PFSK-1 (cell line): ENCODE measurements around the gene FRMD4A.

Experiments used
- FOXP2 ChIP-seq: optimal IDR thresholded peaks from 2 replicates; pipeline ENCODE3; 2011; ENCODE audit warnings: borderline replicate concordance, control low read depth, inconsistent platforms; ENCODE audit not compliant: insufficient read depth; ENCODE audit errors: extremely low read length, extremely low read depth
- POLR2AphosphoS5 ChIP-seq: IDR thresholded peaks from 2 replicates; pipeline ENCODE4 v1.6.1; 2012; ENCODE audit warnings: low read depth, mild to moderate bottlenecking, control low read depth, low read length, moderate library complexity
- SIN3A ChIP-seq: IDR thresholded peaks from 2 replicates; pipeline ENCODE4 v1.6.1; 2012; ENCODE audit warnings: mild to moderate bottlenecking, low read length, moderate library complexity, borderline replicate concordance; ENCODE audit not compliant: insufficient read depth
- TAF1 ChIP-seq: IDR thresholded peaks from 2 replicates; pipeline ENCODE4 v1.6.1; 2012; ENCODE audit warnings: low read length, control low read depth, borderline replicate concordance; ENCODE audit not compliant: insufficient read depth
- TF ChIP-seq, protein P1 (sequence below), 2 experiments: IDR thresholded peaks; 2 replicates each; pipeline versions ENCODE4 v1.6.1 to v1.8.0; 2011 to 2012; ENCODE audit warnings: low read depth in 2 of 2, low read length in 2 of 2, control low read depth in 1 of 2, inconsistent platforms in 1 of 2, mild to moderate bottlenecking in 1 of 2, moderate library complexity in 1 of 2; ENCODE audit not compliant: insufficient read depth in 1 of 2

Gene FRMD4A

DNA sequence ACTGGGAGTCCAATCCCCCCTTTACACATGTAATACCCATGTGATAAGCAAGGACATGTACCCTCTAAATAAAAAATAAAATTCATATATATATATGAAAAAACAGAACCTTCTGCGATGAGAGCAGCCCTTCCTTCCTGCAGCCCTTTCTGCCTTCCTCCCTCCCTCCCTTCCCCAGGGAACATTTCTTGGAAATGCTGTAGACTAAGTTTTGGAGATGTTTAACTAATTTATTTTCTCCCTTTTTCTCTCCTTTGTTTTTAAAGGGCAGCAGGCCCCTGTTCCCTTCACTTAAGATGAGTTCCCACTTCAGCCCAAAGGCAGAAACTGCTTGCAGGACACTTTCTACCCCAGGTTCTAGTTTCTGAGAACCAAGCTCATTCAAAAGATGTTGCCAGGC lies 179.2 kb downstream of the FRMD4A start:
- TF ChIP-seq, protein P1, sequence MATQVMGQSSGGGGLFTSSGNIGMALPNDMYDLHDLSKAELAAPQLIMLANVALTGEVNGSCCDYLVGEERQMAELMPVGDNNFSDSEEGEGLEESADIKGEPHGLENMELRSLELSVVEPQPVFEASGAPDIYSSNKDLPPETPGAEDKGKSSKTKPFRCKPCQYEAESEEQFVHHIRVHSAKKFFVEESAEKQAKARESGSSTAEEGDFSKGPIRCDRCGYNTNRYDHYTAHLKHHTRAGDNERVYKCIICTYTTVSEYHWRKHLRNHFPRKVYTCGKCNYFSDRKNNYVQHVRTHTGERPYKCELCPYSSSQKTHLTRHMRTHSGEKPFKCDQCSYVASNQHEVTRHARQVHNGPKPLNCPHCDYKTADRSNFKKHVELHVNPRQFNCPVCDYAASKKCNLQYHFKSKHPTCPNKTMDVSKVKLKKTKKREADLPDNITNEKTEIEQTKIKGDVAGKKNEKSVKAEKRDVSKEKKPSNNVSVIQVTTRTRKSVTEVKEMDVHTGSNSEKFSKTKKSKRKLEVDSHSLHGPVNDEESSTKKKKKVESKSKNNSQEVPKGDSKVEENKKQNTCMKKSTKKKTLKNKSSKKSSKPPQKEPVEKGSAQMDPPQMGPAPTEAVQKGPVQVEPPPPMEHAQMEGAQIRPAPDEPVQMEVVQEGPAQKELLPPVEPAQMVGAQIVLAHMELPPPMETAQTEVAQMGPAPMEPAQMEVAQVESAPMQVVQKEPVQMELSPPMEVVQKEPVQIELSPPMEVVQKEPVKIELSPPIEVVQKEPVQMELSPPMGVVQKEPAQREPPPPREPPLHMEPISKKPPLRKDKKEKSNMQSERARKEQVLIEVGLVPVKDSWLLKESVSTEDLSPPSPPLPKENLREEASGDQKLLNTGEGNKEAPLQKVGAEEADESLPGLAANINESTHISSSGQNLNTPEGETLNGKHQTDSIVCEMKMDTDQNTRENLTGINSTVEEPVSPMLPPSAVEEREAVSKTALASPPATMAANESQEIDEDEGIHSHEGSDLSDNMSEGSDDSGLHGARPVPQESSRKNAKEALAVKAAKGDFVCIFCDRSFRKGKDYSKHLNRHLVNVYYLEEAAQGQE (IDR thresholded peaks at IDR 0.05; ENCODE audit: insufficient read depth in 1 of 2, low read depth in 2 of 2, low read length in 2 of 2) = no peak
- peak; percentile 52; the same call in 1 of the 2 replicates for TF ChIP-seq POLR2AphosphoS5

DNA sequence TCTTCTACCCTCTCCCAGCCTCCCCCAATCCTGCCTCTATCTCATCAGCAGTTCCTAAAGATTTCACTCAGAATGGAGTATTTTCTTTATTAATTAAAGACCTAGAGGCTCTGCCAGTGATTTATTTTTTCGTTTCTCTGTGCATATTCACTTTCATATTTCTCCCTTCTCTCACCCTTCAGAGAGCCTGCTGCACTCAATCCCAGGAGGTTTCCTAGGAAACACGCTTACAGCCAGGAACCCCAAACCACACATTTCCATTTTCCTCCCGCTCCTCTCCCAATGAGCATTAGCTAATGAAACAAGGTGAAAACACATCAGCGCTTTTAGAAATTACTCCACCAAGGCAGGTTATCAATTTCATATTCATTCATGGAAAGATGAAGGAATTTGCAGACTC lies 180.2 kb downstream of the FRMD4A start:
- no peak for TF ChIP-seq POLR2AphosphoS5
- TF ChIP-seq TAF1 = no peak
- TF ChIP-seq, protein P1 (IDR thresholded peaks at IDR 0.05; ENCODE audit: insufficient read depth in 1 of 2, low read depth in 2 of 2, low read length in 2 of 2) = no peak
- TF ChIP-seq FOXP2 = no peak
- no peak for TF ChIP-seq SIN3A

DNA sequence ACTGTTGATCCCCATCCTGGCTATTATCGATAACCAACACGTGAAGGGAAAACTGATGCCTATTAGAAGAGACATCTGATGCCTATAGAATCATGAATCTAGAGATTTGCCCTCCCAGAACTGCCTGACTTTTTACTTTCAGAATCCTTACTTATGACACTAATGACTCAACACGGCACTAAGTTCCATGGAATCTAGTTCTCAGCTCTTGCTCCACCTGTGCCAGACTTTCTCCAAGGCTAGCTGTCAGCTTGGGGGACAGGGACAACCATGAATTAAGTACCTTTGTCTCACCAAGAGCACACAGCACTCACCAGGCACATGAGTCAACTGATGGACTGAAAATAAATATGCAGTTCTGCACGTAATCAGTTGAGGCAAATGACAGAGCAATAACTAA lies 184.2 kb downstream of the FRMD4A start:
- TF ChIP-seq FOXP2 (no peak), POLR2AphosphoS5 (no peak), SIN3A (no peak), TAF1 (no peak)
- TF ChIP-seq, protein P1 (IDR thresholded peaks at IDR 0.05; ENCODE audit: insufficient read depth in 1 of 2, low read depth in 2 of 2, low read length in 2 of 2) = no peak

DNA sequence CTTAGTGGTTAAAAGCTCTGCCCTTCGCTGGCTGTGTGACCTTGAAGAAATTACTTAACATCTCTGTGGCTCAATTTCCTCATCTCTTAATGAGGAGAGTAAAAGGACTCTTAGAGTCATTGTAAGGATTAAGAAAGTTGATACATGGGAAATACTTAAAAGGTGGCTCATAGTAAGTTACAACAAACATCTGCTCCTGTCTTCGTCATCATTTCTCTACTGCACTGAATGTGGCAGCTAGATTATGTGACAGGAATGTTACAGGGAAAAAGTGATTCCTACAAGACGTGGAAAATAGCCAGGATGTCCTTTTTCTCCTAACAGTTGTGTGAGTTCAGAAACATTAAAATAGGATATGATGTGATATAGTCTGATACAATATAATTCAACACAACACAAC lies 184.7 kb downstream of the FRMD4A start:
- TF ChIP-seq, protein P1 (IDR thresholded peaks at IDR 0.05; ENCODE audit: insufficient read depth in 1 of 2, low read depth in 2 of 2, low read length in 2 of 2) = no peak
- TF ChIP-seq POLR2AphosphoS5 (no peak), TAF1 (no peak), SIN3A (no peak), FOXP2 (no peak)

DNA sequence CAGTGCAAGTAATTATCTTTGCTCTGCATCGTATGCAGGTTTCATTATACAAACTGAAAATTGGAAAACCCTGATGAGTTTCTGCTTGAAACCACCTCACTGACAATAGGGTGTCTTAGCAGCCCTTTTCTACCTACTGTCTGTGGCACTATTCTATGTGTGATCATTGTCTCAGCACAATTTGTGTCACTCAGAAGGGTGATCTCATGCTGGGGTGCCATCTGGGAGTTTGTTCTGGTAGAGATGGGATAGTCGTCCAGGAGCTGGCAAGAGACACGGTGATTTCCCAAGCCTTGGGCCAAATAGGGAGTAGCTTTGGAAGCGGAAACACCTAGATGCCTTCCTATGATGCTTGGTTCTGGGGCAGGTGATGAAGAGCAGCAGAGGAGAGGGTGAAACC lies 186.3 kb downstream of the FRMD4A start:
- no peak for TF ChIP-seq POLR2AphosphoS5
- no peak for TF ChIP-seq FOXP2
- TF ChIP-seq SIN3A = no peak
- TF ChIP-seq TAF1 = no peak
- TF ChIP-seq, protein P1 (IDR thresholded peaks at IDR 0.05; ENCODE audit: insufficient read depth in 1 of 2, low read depth in 2 of 2, low read length in 2 of 2) = no peak
